CD4-positive, alpha-beta T cell treated with Interleukin-15 for 4 hours (primary cell): Measurements from ENCODE around the gene PAPPA.

Source experiments
- DNase-seq: peaks from one replicate; pipeline ENCODE4 v3.0.0-alpha.2; 2020; ENCODE audit warnings: low spot score

Gene PAPPA

GRCh38 chr9:116153765-116154333 lies at the start of gene PAPPA:
TSS of gene PAPPA (plus strand) at chr9:116153791. CDS start at chr9:116154173, 382 bp downstream.
- DNase-seq: no peak

GRCh38 chr9:116103976-116104820 lies 49.4 kb upstream of the PAPPA start:
- DNase-seq: no peak

GRCh38 chr9:116112236-116112635 lies 41.4 kb upstream of the PAPPA start:
- no peak for DNase-seq

GRCh38 chr9:116115761-116116353 lies 37.7 kb upstream of the PAPPA start:
- no peak for DNase-seq

GRCh38 chr9:116116393-116116792 lies 37.2 kb upstream of the PAPPA start:
- no peak for DNase-seq

- DNase-seq: no peak
Observed at GRCh38 chr9:116123171-116123570, 30.4 kb upstream of the PAPPA start.

- no peak for DNase-seq
Observed at GRCh38 chr9:116124472-116125040, 29.0 kb upstream of the PAPPA start.

GRCh38 chr9:116133163-116133562 lies 20.4 kb upstream of the PAPPA start:
- no peak for DNase-seq

GRCh38 chr9:116134975-116135374 lies 18.6 kb upstream of the PAPPA start:
- DNase-seq: no peak

- DNase-seq: no peak
Observed at GRCh38 chr9:116137010-116137409, 16.6 kb upstream of the PAPPA start.

- no peak for DNase-seq
Observed at GRCh38 chr9:116137581-116137980, 16.0 kb upstream of the PAPPA start.

GRCh38 chr9:116141864-116142561 lies 11.6 kb upstream of the PAPPA start:
- no peak for DNase-seq

GRCh38 chr9:116142706-116143492 lies 10.7 kb upstream of the PAPPA start:
- no peak for DNase-seq

- no peak for DNase-seq
Observed at GRCh38 chr9:116144038-116144437, 9.6 kb upstream of the PAPPA start.

- DNase-seq: no peak
Observed at GRCh38 chr9:116144555-116144954, 9.0 kb upstream of the PAPPA start.

GRCh38 chr9:116145036-116145435 lies 8.6 kb upstream of the PAPPA start:
- no peak for DNase-seq

GRCh38 chr9:116147821-116148220 lies 5.8 kb upstream of the PAPPA start:
- no peak for DNase-seq

GRCh38 chr9:116149844-116150243 lies 3.7 kb upstream of the PAPPA start:
- no peak for DNase-seq

- DNase-seq: no peak
Observed at GRCh38 chr9:116151199-116151598, 2.4 kb upstream of the PAPPA start.

GRCh38 chr9:116151966-116152381 lies 1.6 kb upstream of the PAPPA start:
- DNase-seq: no peak

GRCh38 chr9:116152390-116152789 lies 1.2 kb upstream of the PAPPA start:
- no peak for DNase-seq
